ENCODE data around the gene CCDC30. TPM values are rescaled to one million over a fixed set of nuclear protein-coding genes. Genes with fewer than 3 reads are reported as not detected.

Gene CCDC30
- total RNA-seq, 4 donors from 2014 or later, result 0.75 to 3.7 (median 1.7) TPM

GRCh38 chr1:42551590-42551989 lies 88.5 kb downstream of the CCDC30 start:
- Histone ChIP-seq H3K4me3 (no peak overlapping the region), H3K27me3 (no peaks in the 10 kb centered on the region), H3K27ac (no peak overlapping the region), H3K4me1 (no peaks in the 10 kb centered on the region), H3K9me3 (no peaks in the 10 kb centered on the region), H3K36me3 (no peaks in the 10 kb centered on the region)
- TF ChIP-seq POLR2AphosphoS5 (IDR thresholded peaks at IDR 0.05), result no peak
- TF ChIP-seq EP300 (IDR thresholded peaks at IDR 0.05; ENCODE audit: low read depth), result no peak
- TF ChIP-seq, protein P1, sequence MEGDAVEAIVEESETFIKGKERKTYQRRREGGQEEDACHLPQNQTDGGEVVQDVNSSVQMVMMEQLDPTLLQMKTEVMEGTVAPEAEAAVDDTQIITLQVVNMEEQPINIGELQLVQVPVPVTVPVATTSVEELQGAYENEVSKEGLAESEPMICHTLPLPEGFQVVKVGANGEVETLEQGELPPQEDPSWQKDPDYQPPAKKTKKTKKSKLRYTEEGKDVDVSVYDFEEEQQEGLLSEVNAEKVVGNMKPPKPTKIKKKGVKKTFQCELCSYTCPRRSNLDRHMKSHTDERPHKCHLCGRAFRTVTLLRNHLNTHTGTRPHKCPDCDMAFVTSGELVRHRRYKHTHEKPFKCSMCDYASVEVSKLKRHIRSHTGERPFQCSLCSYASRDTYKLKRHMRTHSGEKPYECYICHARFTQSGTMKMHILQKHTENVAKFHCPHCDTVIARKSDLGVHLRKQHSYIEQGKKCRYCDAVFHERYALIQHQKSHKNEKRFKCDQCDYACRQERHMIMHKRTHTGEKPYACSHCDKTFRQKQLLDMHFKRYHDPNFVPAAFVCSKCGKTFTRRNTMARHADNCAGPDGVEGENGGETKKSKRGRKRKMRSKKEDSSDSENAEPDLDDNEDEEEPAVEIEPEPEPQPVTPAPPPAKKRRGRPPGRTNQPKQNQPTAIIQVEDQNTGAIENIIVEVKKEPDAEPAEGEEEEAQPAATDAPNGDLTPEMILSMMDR (IDR thresholded peaks at IDR 0.05), result no peak
- TF ChIP-seq POLR2A (IDR thresholded peaks at IDR 0.05), result no peak
- no peak for DNase-seq
- 80 to 90% methylated on average over 1 to 3 of the region's 3 CpGs for WGBS, 2 donors (ENCODE audit: low coverage in 1 of 2)
- intact Hi-C loops (cut with DNase I; ENCODE audit: low total_unique reads) (no loop called here), in situ Hi-C loops (cut with MboI; ENCODE audit: low pct_ligation_motif_present in 1 of 4, low pct_unique_long_range_greater_than_20kb in 1 of 4, low sequenced_read_pairs in 3 of 4) (no loop called here)

DNA sequence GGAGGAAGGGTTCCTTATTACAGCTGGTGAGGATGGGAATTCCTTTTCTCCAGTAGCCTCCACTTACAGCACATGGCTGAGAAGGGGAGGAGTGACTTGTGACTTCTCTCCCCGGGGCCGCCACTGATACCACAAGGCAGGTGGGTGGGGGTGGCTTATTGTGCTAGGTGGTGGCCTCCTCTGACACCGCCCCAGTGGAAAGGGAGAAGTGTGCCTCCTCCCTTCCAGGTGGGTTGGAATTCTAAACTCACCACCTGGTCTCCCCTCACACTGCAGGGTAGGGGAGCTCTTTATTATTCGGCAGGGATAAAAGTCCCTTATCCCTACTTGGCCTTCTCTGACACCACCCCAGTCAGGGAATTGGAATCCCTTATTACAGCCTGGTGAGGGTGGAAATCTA lies 89.5 kb downstream of the CCDC30 start:
- Histone ChIP-seq H3K27ac (no peak overlapping the region), H3K36me3 (no peaks in the 10 kb centered on the region), H3K27me3 (no peaks in the 10 kb centered on the region), H3K9me3 (no peaks in the 10 kb centered on the region), H3K4me1 (no peaks in the 10 kb centered on the region), H3K4me3 (no peak overlapping the region)
- 65 to 92% methylated on average over 4 of the region's 4 CpGs for WGBS, 2 donors (ENCODE audit: low coverage in 1 of 2)
- TF ChIP-seq EP300 (IDR thresholded peaks at IDR 0.05; ENCODE audit: low read depth), result no peak
- no peak for DNase-seq
- in situ Hi-C loops (cut with MboI; ENCODE audit: low pct_ligation_motif_present in 1 of 4, low pct_unique_long_range_greater_than_20kb in 1 of 4, low sequenced_read_pairs in 3 of 4), result no loop called here
- intact Hi-C loops (cut with DNase I; ENCODE audit: low total_unique reads), result no loop called here

DNA sequence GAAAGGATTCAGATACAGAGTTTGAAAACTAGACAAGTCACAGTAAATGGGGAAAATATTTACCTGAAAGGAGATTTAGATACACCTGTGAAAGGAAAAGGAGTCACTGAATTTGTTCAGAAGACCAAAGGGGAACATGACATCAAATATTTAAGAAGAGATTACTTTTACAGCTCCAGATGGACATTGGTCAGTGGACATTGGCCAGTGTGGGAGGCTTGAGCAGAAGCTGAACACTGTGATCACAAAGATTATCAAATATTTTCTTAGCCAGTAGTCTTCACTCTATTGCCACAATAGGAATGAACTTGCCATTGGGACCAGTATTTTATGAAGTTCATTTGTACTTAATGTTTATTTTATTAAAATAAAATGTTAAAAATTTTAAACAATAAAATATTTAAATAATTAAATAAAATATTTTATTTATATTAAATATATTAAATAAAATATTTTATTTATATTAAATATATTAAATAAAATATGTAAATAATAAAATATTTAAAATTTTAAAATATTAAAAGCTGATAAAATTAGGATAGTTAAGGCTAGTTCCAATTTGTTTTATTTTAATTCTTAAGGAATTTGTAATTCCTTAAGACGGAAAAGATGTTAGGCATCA lies 94.3 kb downstream of the CCDC30 start:
- Histone ChIP-seq H3K27ac (no peak overlapping the region), H3K36me3 (no peaks in the 10 kb centered on the region), H3K9me3 (peaks cover 0 to 3% of the 10 kb centered on the region in 2 donors), H3K4me3 (no peak overlapping the region), H3K4me1 (no peaks in the 10 kb centered on the region), H3K27me3 (no peaks in the 10 kb centered on the region)
- in situ Hi-C loops (cut with MboI; ENCODE audit: low pct_ligation_motif_present in 1 of 4, low pct_unique_long_range_greater_than_20kb in 1 of 4, low sequenced_read_pairs in 3 of 4) (no loop called here), intact Hi-C loops (cut with DNase I; ENCODE audit: low total_unique reads) (no loop called here)
- no peak for DNase-seq
- TF ChIP-seq EP300 (IDR thresholded peaks at IDR 0.05; ENCODE audit: low read depth) (no peak), POLR2A (IDR thresholded peaks at IDR 0.05) (no peak), POLR2AphosphoS5 (IDR thresholded peaks at IDR 0.05) (no peak)
- TF ChIP-seq, protein P1 (IDR thresholded peaks at IDR 0.05), result no peak
- WGBS, 2 donors (ENCODE audit: low coverage in 1 of 2), result 91 to 96% methylated on average over 1 of the region's 1 CpG

DNA sequence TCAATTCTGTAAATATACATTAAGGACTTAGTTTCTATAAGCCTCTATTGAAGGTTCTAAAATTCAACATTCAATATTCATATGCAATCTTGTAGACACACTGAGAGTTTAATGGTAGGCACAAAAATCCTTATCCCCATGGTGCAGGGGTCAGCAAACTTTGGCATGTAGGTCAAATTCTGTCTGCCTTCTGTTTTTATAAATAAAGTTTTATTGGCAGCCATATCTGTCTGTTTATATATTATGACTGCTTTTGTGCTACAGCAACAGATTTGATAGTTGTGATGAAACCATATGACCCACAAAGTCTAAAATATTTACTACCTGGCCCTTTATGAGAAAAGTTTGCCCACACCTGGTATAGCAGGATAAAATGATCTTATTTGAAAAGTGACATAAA lies 104.0 kb downstream of the CCDC30 start:
- Histone ChIP-seq H3K36me3 (no peaks in the 10 kb centered on the region), H3K27ac (no peak overlapping the region), H3K4me3 (no peak overlapping the region), H3K27me3 (no peaks in the 10 kb centered on the region), H3K9me3 (no peaks in the 10 kb centered on the region), H3K4me1 (no peaks in the 10 kb centered on the region)
- DNase-seq, result no peak
- intact Hi-C loops (cut with DNase I; ENCODE audit: low total_unique reads) (no loop called here), in situ Hi-C loops (cut with MboI; ENCODE audit: low pct_ligation_motif_present in 1 of 4, low pct_unique_long_range_greater_than_20kb in 1 of 4, low sequenced_read_pairs in 3 of 4) (no loop called here)
- TF ChIP-seq POLR2A (IDR thresholded peaks at IDR 0.05), result no peak
- TF ChIP-seq EP300 (IDR thresholded peaks at IDR 0.05; ENCODE audit: low read depth), result no peak
- TF ChIP-seq POLR2AphosphoS5 (IDR thresholded peaks at IDR 0.05), result no peak
- TF ChIP-seq, protein P1 (IDR thresholded peaks at IDR 0.05), result no peak

DNA sequence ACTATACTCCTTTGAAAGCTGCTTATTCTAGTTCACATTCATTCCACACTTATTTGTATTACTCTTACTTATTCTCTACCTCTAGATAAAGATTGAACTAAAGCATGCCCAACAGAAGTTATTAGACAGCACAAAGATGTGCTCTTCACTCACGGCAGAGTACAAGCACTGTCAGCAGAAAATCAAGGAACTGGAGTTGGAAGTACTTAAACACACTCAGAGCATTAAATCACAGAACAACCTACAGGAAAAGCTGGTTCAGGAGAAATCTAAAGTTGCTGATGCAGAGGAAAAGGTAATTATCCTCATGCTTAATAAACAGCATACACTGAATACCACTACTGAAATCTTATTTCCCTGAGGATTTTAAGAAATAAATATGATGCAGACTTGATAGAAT lies 113.8 kb downstream of the CCDC30 start:
- 77% methylated on average over 1 of the region's 1 CpG; no CpG with 5 or more reads in 1 of the 2 donors for WGBS, 2 donors (ENCODE audit: low coverage in 1 of 2)
- Histone ChIP-seq H3K4me1 (no peaks in the 10 kb centered on the region), H3K27ac (no peak overlapping the region), H3K27me3 (no peaks in the 10 kb centered on the region), H3K9me3 (no peaks in the 10 kb centered on the region), H3K36me3 (no peaks in the 10 kb centered on the region), H3K4me3 (no peak overlapping the region)
- in situ Hi-C loops (cut with MboI; ENCODE audit: low pct_ligation_motif_present in 1 of 4, low pct_unique_long_range_greater_than_20kb in 1 of 4, low sequenced_read_pairs in 3 of 4), result loop anchor here in 2 of 4 donors (10.0 to 25.0 kb wide), 2 partner anchors 168 to 485 kb away; partner anchors contain the start of gene CLDN19 (in 1 of the 2)
- no peak for DNase-seq
- intact Hi-C loops (cut with DNase I; ENCODE audit: low total_unique reads), result no loop called here
- TF ChIP-seq POLR2AphosphoS5 (IDR thresholded peaks at IDR 0.05), result no peak
- no peak for TF ChIP-seq POLR2A (IDR thresholded peaks at IDR 0.05)
- TF ChIP-seq, protein P1 (IDR thresholded peaks at IDR 0.05), result no peak
- no peak for TF ChIP-seq EP300 (IDR thresholded peaks at IDR 0.05; ENCODE audit: low read depth)

Measured in transverse colon (tissue), 4 donors.